HG03521 (cell line): ENCODE measurements around the gene UBD.

Experiments used
- ATAC-seq: cut with Tn5 transposase; IDR thresholded peaks from one replicate; pipeline ENCODE4 v1.9.1; 2021; ENCODE audit warnings: mild to moderate bottlenecking, moderate library complexity; ENCODE audit not compliant: unreplicated experiment

The UBD gene

DNA sequence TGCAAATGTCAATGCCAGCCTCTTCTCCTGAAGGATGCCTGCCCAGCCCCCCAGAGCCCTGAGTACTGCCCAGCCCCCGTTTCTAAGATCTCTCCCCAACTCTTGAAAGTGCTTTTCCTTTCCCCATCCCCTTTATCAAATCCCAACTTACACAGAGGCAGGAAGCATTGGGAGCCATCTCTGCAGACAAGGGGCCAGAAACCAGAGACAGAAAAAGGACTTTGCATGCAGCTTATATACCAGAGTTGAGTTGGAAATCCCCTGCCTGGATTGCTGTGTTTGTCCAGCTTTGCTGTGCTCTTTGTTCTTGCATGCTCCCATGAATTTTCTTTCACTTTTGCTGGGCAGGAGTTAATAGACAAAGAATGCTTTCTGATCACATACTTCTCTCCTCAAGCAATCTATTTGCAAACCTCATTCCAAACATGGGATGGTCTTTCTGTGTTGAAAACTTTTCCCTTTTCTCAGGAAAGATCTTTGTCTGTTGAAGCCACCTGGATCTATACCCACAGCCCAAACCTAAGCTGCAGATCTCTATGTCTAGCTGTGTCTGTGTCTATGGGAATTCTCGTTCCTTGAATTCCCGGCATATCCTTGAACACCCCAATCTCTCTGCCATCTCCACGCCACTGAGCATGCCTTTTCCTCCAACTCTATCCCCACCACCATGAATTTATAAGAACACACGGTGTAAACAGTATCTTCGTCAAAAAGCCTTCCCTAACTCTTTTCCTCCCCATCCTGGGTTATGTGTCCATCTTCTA is at the start of gene UBD:
Gene UBD, minus strand, starts transcription at position 209 of the 764 bp plus-strand sequence. Its CDS starts 31 bp downstream, at position 178.
- ATAC-seq = no peak

DNA sequence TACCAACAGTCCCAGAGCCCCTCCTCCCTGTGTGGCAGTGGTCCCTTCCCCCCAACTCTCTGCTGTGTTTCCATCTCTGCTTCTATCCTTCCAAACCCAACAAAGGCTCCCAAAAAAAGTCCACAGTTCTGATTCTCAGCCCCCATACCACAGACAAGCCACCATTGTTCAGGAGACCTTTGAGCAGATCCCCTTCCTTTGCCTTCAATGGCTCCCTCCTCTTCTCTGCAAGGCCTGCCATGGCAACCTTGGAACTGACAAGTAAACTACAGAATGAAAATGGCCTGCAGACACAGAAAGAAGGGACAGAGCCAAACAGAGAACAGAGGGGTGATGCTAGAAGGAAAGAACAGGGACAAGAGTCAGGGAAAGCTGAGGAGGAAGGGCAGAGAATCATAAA is 48.6 kb upstream of the UBD start:
- no peak for ATAC-seq

DNA sequence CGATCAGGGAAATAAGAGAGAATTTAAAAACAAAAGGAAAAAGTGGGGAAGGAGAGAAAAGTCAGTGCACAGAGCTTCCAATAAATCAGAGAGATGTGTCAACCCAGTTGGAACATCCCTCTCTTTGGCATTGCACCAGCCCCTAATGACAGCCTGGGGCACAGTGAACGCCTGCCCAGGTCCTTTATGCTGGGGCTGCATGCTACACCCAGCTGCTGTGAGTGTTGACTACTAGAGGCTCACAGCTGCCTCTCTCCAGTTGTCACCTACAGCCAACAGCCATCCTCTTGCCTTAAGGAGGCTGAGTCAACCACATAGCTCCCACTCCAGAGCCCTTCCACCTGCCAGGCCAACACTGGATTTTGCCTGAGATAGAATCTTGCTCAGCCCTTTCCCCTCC is 44.4 kb upstream of the UBD start:
- ATAC-seq = no peak

DNA sequence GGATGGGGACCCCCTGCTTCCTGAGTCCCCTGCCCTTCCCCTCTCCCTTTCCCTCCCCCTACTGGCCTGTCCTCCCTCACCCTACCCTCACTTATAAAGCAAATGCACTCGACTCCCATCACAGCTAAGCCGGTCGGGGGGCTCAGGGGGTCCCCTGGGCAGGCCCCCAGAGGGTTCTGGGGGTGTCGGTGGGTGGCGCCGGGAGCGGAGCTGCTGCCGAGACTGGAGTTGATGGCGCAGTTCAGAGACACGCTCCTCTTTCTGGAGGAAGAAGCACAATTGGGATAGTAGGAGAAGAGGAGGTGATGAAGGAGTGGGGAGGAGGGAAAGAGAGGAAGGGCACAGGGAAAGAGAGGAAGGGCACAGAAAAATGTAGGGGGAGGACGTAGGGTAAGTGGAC is 43.9 kb upstream of the UBD start:
- no peak for ATAC-seq

DNA sequence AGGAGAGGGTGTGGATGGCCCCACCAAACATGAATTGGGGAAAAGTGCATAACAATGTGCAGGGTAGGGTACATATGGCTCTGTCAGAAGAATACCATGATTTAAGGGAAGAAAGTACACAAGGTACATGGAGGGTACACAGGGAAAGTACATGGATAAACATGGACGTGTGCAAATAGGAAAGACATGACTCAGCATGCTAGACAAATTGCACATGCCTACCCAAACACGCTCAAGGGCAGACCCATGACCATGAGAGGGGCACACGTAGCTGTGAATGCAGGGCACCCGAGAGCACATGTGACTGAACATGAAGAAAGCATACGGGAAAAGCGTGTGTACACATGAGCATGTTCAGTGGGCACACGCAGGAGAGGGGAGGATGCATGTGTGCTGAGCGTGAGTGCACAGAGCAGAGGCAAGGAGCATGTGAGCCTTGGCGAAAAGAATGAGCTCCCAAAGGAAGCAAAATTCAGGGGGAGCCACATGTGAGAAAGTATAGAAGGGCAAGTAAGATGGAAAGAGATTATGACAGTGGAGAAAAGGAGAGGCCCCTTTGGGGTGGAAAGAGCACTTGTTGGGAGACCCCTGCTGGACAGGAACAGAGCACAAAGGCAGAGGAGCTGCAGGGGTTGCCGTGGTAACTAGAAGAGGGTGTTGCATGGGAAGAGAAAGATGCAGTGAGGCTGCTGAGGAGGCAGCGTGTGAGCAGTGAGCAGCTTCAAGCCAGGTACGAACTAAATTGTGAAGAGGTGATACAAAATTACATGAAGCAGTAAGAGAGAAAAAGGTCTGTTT is 43.2 kb upstream of the UBD start:
- ATAC-seq = no peak

DNA sequence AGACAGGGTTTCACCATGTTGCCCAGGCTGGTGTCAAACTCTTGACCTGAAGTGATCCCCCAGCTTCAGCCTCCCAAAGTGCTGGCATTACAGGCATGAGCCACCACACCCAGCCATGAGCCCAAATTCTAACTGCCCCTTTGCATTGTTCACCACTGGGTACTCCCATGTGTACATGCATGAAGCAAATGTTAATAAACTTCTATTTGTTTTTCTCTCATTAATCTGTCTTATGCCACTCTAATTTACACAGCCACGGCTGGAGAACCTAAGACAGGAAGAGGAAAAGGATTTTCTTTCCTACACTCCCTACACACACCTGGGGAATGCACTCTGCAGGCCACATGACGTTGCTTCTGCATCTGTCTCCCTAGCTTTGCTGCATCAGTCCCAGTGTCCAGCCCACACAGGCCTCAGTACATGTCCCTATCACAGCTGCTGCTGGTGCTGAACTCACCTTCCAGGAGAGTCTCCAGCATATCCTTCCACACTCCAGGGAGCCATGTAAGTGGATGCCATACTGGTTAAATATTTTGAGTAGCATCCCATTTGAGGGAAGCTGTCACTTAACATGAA is 38.7 kb upstream of the UBD start:
- no peak for ATAC-seq

DNA sequence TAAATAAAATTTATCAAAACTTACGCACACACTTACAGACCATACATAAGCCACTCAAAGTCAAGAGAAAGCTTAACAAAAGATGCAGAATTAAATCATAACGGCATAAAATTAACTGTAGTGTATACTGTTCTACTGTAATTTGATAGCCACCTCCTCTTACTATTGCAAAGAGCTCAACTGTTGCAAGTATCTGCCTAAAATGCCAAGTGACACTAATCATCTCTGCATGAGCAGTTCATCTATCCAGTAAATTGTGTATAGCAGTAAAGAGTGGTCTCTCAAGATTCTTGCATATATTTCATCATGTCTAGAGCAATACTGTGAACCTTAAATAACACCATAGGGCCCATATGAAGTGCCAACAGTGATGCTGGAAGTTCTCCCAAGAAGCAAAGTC is 37.7 kb upstream of the UBD start:
- no peak for ATAC-seq

DNA sequence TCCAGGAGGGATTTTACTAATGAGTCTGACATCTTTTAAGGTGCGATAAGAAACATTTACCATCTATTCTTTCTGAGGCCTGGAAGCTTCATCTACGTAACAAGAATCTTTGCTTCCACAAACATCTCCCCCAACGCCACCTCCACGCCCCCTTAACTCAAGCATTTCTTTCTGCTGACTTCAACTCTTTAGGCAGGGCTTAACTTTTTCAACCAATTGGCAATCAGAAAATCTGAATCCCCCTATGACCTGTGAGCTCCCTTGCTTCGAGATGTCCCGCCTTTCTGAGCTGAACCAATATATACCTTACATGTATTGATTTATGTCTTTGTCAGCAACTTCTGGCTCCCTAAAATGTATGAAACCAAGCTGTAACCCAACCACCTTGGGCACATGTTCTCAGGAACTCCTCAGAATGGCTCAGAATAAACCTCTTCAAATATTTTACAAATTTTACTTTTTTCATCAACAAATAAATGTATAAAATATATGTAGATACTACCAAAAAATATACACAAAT is 36.9 kb upstream of the UBD start:
- no peak for ATAC-seq

DNA sequence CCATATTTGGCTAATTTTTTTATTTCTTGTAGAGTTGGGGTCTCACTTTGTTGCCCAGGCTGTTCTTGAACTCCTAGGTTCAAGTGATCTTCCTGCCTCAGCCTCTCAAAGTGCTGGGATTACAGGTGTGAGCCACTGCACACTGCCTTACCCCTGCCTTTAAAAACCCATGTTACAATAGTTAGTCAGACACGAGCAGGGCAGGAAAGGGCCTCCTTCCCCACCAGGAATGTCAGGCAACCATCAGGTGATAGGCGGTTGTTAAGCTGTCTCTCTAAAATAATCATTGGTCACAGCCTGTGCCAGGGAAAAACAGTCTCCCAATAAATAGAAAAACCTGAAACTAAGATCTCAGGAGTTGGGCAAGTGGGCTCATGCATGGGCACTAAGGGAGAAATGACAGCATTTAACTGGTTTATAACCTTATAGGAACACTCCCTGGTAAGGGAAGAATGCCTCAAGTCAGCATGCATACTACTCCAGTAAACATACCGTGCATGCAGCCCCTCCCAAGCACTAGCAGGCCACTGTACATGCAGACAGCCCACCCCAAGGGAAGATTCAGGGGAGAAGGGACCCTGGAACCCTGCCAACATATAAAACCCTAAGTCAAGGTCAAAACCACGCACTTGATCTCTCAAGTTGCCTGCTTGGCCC is 33.8 kb upstream of the UBD start:
- no peak for ATAC-seq

DNA sequence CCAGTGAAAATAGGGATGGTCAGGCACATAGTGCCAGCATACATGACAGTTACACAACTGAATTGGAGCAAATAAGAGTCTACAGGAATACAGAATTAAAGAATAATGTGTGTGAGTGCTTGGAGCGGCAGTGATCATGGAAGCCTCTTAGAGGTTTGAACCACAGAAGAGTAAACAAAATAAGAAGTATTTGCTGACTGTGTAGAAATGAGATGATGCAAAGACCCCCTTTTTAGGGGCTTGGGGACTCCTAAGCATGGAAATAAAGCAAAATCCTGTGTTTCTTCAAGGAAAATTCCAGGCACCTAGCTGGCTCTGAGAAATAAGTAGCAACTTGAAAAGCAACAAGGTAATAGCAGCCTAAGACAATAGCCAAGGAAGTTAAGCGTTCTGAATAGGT is 32.1 kb upstream of the UBD start:
- no peak for ATAC-seq

DNA sequence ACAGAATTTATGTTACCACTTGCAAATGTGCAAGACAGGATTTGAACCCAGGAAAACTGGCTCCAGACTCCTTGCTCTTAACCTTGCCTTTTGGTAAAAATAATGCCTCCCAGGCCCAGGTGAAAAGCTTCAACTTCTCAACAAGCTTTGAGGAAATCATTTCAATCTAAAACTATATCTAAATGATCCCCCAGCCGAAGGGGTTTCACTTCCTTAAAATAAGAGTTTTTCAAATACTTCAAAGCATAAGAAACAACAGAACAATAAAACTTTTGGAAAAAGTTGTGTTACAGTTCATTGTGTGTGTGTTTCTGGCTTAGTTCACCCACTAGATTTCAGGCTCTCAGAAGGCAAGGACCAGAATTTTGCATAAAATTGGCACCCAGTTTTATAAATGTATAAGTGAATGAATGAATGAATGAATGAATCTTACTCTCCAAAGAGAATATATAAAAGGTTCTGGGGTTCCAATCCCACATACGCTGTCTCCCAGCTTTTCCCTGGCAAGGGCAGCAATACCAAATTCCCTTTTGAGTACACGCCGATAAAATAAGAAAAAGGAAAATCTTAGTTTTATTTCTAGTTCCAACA is 30.8 kb upstream of the UBD start:
- no peak for ATAC-seq

DNA sequence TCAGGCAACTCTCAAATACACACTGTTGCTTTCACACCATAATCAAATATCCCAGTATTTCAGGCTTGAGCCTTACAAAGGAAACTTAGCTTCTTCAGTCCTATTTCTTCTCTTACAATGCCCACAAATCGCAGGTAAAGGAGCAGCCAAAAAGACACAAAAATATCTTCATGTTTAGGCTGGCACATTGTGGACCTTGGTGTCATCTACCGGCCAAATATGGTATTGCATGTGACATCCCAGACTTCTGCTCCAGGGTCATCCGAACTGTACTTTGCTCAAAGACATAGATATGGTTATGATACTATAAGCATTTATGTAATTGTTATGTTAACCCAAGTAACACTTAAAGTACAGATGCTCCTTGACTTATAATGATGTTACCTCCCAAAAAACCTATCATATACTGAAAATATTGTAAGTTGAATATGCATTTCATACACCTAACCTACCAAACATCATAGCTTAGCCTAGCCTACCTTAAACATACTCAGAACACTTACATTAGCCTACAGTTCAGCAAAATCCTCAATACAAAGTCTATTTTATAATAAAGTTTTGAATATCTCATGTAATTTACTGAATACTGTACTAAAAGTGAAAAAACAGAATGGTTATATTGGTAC is 30.0 kb upstream of the UBD start:
- ATAC-seq = no peak

DNA sequence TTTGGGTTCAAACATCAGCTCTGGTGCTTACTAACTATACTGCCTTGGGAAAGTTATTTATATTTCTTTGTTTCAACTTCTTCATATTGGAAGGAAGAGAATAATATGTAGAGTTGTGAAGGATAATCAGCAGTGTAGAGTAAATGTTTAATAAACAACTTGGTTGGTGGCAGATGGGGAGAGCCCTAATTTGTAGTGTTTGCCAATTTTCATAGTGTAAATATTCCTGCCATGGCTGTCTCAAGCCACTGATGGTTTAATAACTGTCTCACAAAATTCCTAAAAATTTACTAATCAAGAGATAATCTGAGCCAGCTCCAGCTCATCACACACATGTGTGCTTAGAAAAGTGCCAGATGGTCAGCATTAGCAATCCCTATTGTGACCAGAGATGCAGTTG is 25.3 kb upstream of the UBD start, which contains the start of gene OR2H2:
Gene OR2H2, plus strand, starts transcription at position 301 of the 400 bp plus-strand sequence. CDS start 2,824 bp downstream, outside the sequence.
- ATAC-seq = no peak

DNA sequence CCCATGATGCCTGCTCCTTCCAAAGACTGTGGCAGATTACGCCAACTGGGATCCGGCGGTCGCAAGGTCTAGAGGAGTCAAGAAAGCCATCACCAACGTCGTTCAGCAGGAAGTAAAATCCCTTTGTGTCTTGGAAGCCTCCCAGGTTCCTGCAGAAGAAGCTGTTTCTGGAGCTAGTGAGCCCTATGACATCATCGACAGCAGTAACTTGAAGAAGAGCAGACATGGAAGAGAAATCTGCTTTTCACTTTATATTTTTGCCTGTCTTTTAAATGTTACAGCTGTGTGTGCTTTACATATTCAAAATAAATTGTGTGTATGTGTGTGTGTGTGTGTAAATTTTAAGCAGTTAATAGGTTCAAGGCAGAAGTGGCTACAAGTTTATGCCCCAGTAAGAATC is 18.0 kb upstream of the UBD start:
- ATAC-seq = no peak

DNA sequence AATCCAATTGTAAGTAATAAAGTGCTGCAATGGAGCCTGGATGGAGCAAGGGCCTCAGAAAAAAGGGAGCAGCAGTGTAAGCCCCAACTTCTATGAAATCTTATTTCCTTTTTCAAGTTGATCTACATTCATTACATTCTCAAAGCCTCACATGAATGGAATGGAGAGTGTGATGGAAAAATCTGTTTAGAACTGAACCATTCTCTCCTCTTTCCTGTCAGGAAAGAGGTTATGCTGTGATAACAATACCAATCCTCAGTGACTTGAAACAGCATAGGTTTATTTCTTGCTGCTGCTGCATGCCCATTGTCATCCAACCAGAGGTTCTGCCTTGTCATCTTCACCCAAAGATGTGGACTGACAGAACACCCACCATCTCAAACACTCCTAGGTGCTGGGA is 16.5 kb upstream of the UBD start:
- ATAC-seq = no peak

DNA sequence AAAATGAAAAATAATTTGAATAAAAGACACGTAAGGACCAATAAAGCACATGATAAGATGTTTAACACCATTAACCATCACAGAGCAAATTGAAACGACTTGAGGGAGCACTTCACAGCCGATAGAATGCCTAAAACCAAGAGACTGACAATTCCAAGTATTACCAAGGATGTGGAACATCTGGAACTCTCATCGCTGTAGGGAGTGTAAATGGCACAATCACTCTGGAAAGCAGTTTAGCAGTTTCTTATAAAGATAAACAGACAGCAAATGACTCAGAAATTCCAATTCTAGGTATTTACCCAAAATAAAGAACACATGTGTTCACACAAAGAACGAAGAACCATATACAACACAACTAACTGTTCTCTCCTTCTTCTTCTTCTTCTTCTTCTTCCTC is 8.5 kb upstream of the UBD start:
- ATAC-seq = no peak

DNA sequence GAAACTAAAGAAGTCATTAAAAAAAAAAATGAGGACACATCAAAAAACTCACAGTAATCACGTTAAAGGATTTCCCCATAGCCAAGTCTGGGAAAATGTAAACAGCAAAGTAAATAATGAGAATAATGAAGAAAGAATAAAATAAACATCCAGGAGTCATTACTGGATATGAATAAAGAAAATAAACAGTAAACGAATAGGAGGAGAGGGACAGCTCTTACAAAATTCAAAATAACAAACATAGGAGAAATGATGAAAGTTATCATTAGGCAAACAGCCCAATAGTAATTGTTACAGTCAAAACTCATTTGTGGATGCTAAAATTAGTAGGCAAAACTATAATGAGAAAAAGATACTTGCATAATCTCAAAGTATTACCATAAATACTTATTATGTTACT is 8.0 kb upstream of the UBD start:
- no peak for ATAC-seq

DNA sequence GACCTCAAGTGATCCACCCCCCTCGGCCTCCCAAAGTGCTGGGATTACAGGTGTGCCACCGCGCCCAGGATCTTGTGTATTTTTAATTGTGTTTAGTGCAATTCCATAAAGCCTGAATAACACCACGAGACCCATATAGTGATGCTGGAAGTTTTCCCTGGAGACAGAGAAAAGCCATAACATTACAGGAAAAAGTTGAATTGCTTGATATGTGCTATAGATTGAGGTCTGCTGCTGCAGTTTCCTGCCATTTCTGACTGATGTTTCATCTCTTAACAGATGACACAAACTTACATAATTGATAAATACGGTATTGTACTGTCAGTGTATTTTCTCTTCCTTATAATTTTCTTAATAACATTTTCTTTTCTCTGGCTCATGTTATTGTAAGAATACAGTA is 7.3 kb upstream of the UBD start:
- no peak for ATAC-seq

DNA sequence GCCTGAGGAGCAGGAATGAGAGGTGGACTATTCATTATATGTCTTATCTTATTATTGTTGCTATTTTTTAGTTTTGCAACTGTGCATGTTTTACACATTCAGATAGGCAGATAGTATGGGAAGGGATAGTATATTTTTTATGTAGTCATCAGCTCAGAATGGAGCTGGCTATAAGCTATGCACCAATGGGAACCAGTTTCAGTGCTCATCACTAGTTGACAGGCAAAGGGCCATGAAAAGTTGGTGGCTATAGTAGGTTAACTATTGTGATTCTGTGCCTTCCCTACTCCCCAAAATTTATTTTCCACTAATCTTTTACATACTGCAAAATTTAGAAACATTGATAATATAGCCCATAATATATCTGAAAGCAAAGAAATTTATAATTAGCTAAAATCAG is 5.3 kb upstream of the UBD start:
- no peak for ATAC-seq

DNA sequence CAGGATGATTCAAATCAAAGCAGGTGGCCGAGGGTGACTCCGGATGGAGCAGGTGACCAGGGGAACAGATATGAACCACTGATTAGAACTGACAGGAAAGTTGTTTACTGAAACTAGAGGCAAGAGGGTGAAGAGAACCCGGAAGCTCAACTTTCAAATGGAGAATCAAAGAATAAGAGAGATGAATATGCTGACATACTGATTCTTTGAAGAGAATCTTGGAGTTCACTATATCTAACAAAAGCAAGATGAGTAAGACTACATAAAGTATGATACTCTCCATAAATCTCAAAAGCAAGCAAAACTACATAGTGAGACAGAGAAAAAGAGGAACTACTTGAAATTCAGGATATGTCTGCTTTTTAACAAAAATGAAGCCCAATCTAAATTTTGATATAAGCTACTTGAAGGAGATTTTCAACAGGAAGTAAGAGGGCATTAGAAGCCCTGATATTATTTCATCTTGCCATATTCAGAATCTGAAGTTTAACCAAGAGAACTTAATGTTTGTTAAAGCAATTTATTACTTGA is 4.0 kb upstream of the UBD start:
- no peak for ATAC-seq
